GM23248 (cell line): ENCODE results near the gene GGCX. TPM values are rescaled to one million over a fixed set of nuclear protein-coding genes. Genes with fewer than 3 reads are reported as not detected.

Experiments
- DNase-seq: peaks from one replicate; pipeline ENCODE4 v3.0.0-alpha.2; 2015
- H2AFZ ChIP-seq: fragments of 200-600 bp; sonication (generic); 2 replicates; pipeline ENCODE4 v1.6.1; 2016; ENCODE audit warnings: antibody characterized with exemption
- H3F3A ChIP-seq: fragments of 200-600 bp; sonication (generic); 2 replicates; pipeline ENCODE4 v1.6.1; 2016; ENCODE audit warnings: mild to moderate bottlenecking, antibody characterized with exemption, mixed run types; ENCODE audit not compliant: insufficient read depth
- H3K27ac ChIP-seq: fragments of 200-600 bp; sonication (generic); 2 replicates; pipeline ENCODE4 v1.5.1; 2016; ENCODE audit warnings: mild to moderate bottlenecking
- H3K27me3 ChIP-seq: fragments of 200-600 bp; sonication (generic); replicated peaks from 2 replicates; pipeline ENCODE4 v1.6.1; 2016; ENCODE audit warnings: mild to moderate bottlenecking; ENCODE audit not compliant: insufficient read depth
- H3K36me3 ChIP-seq: fragments of 200-600 bp; sonication (generic); 2 replicates; pipeline ENCODE4 v1.6.1; 2016; ENCODE audit warnings: low read depth, mild to moderate bottlenecking
- H3K4me1 ChIP-seq: fragments of 200-600 bp; sonication (generic); 2 replicates; pipeline ENCODE4 v1.6.1; 2016; ENCODE audit warnings: mild to moderate bottlenecking; ENCODE audit not compliant: insufficient read depth
- H3K4me2 ChIP-seq: fragments of 200-600 bp; sonication (generic); one replicate; pipeline ENCODE4 v1.6.1; 2016; ENCODE audit warnings: mild to moderate bottlenecking; ENCODE audit not compliant: unreplicated experiment
- H3K4me3 ChIP-seq: fragments of 200-600 bp; sonication (generic); 2 replicates; pipeline ENCODE4 v1.5.1; 2016; ENCODE audit warnings: mild to moderate bottlenecking
- H3K79me2 ChIP-seq: fragments of 200-600 bp; sonication (generic); 2 replicates; pipeline ENCODE4 v1.6.1; 2016; ENCODE audit warnings: mild to moderate bottlenecking; ENCODE audit not compliant: insufficient read depth
- H3K9ac ChIP-seq: fragments of 200-600 bp; sonication (generic); 2 replicates; pipeline ENCODE4 v1.6.1; 2016; ENCODE audit warnings: mild to moderate bottlenecking
- H3K9me2 ChIP-seq: fragments of 200-600 bp; sonication (generic); 2 replicates; pipeline ENCODE4 v1.6.1; 2016; ENCODE audit warnings: mixed run types, mild to moderate bottlenecking, moderate library complexity; ENCODE audit not compliant: insufficient read depth
- H3K9me3 ChIP-seq: fragments of 200-600 bp; sonication (generic); one replicate; pipeline ENCODE4 v1.6.1; 2017; ENCODE audit warnings: low read depth
- H4K20me1 ChIP-seq: fragments of 200-600 bp; sonication (generic); 2 replicates; pipeline ENCODE4 v1.6.0; 2016; ENCODE audit not compliant: insufficient read depth
- EZH2 ChIP-seq: fragments of 200-600 bp; sonication (generic); IDR thresholded peaks from 2 replicates; pipeline ENCODE4 v1.6.1; 2018; ENCODE audit warnings: antibody characterized with exemption, mild to moderate bottlenecking; ENCODE audit not compliant: insufficient read depth, poor library complexity, severe bottlenecking
- EZH2phosphoT487 ChIP-seq: fragments of 200-600 bp; sonication (generic); IDR thresholded peaks from 2 replicates; pipeline ENCODE4 v1.6.1; 2018; ENCODE audit warnings: antibody characterized with exemption, moderate library complexity, mild to moderate bottlenecking, low read depth; ENCODE audit not compliant: insufficient read depth
- WGBS, 2 experiments: methylation state at CpG; one replicate each; pipeline ENCODE4 v1.1.6; 2015 to 2017; ENCODE audit warnings: low lambda C conversion rate in 2 of 2, low coverage in 1 of 2; ENCODE audit errors: missing lambda C conversion rate in 2 of 2; 5-methylcytosine and 5-hydroxymethylcytosine counted together
- in situ Hi-C: fragments of 300-500 bp; cut with MboI; formaldehyde crosslinking; loops from 2 replicates; pipeline ENCODE4 v1.15.0; 2020
- polyA plus RNA-seq: library from polyadenylated mRNA; unstranded; fragments of >200 nt; fragmentation: Nextera tagmentation; extraction: Ambion mirVana; gene quantifications from 2 replicates; pipeline ENCODE4 v1.2.1, GENCODE V29; 2016
- total RNA-seq: library from RNA; depleted of rRNA; stranded (reverse); fragments of >200 nt; shearing (Covaris generic); gene quantifications from 2 replicates; pipeline ENCODE4 v1.2.3, GENCODE V29; 2014

GGCX gene
- total and polyA plus RNA-seq, 2 experiments from 2014 or later = 62.7 to 81.3 TPM

- H3K27me3 ChIP-seq = no peaks in the 10 kb centered on the region
- 85 to 90% methylated on average over 12 of the region's 12 CpGs for WGBS, 2 experiments
- no peaks in the 10 kb centered on the region for H4K20me1 ChIP-seq
- in situ Hi-C loops = no loop called here
- H3K4me3 ChIP-seq = no peak overlapping the region
- H3K4me1 ChIP-seq = peaks cover 41% of the 10 kb centered on the region
- peaks cover 73% of the 10 kb centered on the region for H3K79me2 ChIP-seq
- H3K36me3 ChIP-seq = no peaks in the 10 kb centered on the region
- H3F3A ChIP-seq = peaks cover 40% of the 10 kb centered on the region
- H3K9ac ChIP-seq = peak overlapping the region; percentile 77
- no peaks in the 10 kb centered on the region for H3K9me2 ChIP-seq
- H2AFZ ChIP-seq = no peak overlapping the region
- no peaks in the 10 kb centered on the region for H3K9me3 ChIP-seq
- no peak for TF ChIP-seq EZH2
- TF ChIP-seq EZH2phosphoT487 = no peak
- H3K27ac ChIP-seq = peak overlapping the region; percentile 96
- no peak overlapping the region for H3K4me2 ChIP-seq
- no peak for DNase-seq
Observed at GRCh38 chr2:85591563-85591962, 30.3 kb upstream of the GGCX start.

GRCh38 chr2:85590950-85591349, 29.7 kb upstream of the GGCX start:
- Histone ChIP-seq H3K9ac (peak overlapping the region; percentile 77), H3K9me2 (no peaks in the 10 kb centered on the region), H3K4me1 (peaks cover 44% of the 10 kb centered on the region), H2AFZ (peak overlapping the region; percentile 32; the same call in 1 of the 2 replicates), H3F3A (peaks cover 44% of the 10 kb centered on the region), H4K20me1 (no peaks in the 10 kb centered on the region), H3K27ac (peak overlapping the region; percentile 96), H3K4me2 (peak overlapping the region; percentile 87), H3K4me3 (peak overlapping the region; percentile 44), H3K79me2 (peaks cover 73% of the 10 kb centered on the region), H3K9me3 (no peaks in the 10 kb centered on the region), H3K27me3 (no peaks in the 10 kb centered on the region), H3K36me3 (no peaks in the 10 kb centered on the region)
- no peak for DNase-seq
- TF ChIP-seq EZH2phosphoT487 (no peak), EZH2 (no peak)
- in situ Hi-C loops = no loop called here
- 97 to 100% methylated on average over 2 of the region's 2 CpGs for WGBS, 2 experiments

DNA sequence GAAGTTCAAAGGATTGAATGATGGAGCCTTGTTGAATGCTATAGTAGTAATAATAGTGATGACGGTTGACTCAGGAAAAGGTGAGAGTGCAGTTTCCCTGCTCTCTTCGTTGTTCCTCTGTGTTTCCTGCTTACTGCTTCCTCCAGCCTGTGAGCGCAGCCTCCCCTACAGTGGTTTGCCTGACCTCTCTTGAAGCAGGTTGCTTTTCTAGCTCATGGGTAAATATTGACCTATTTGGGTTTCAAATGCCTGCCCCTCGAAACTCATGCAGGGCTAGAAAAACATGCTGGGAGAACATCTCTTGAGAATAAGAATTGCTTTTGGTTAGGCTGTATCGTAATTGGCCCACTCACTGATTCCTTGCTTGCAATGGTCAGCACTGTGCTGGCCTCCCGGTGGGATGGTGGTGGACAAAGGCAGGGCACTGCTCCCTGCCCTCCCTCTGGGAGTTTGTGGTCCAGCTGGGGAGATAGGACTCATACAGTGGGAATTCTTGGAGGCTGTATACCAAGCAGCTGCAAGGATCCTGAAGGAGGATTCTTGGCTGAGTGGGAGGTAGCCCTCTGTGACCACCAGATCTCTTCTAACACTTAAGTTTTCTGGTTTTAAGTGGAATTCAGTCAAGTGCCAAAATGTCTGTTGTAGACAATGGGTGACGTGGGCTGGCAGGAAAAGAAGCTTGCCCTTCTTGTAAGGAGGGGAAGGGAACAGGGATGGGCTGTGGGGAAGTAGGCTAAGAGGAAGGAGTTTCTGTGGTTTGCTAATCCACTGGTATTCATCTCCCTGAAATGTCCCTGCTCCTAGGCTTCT, 28.9 kb upstream of the GGCX start:
- peak overlapping the region; percentile 77 for H3K9ac ChIP-seq
- H3K4me3 ChIP-seq = peak overlapping the region; percentile 44
- H3K27me3 ChIP-seq = no peaks in the 10 kb centered on the region
- peaks cover 50% of the 10 kb centered on the region for H3F3A ChIP-seq
- H3K4me1 ChIP-seq = peaks cover 52% of the 10 kb centered on the region
- H3K4me2 ChIP-seq = peak overlapping the region; percentile 87
- peak; percentile 94 for DNase-seq
- peak overlapping the region; percentile 32; the same call in 1 of the 2 replicates for H2AFZ ChIP-seq
- H3K79me2 ChIP-seq = peaks cover 69% of the 10 kb centered on the region
- H3K36me3 ChIP-seq = no peaks in the 10 kb centered on the region
- in situ Hi-C loops = no loop called here
- peak overlapping the region; percentile 96 for H3K27ac ChIP-seq
- TF ChIP-seq EZH2phosphoT487 (no peak), EZH2 (no peak)
- WGBS, 2 experiments = 59 to 64% methylated on average over 7 of the region's 7 CpGs
- no peaks in the 10 kb centered on the region for H4K20me1 ChIP-seq
- no peaks in the 10 kb centered on the region for H3K9me3 ChIP-seq
- no peaks in the 10 kb centered on the region for H3K9me2 ChIP-seq

DNA sequence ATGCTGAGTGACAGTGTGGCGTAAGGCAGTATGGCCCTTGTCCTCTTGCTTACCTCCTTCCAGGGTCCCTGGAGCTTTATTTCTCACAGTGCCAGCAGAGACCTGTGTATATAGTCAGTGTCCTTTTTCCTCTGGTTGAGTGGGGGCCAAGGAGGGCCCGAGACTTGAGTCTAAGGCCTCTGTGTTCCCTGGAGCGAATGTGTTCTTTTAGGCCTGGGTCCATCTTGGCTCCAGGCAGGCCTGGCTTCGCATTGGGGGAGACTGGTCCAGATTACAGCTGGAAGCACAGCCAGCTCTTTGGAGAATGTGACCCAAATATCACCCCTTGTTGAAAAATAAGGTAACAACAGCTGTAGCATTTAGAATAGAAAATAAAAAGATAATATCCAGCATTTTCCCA, 27.9 kb upstream of the GGCX start:
- Histone ChIP-seq H3K27ac (peak overlapping the region; percentile 96), H3K79me2 (peaks cover 63% of the 10 kb centered on the region), H2AFZ (no peak overlapping the region), H3K4me1 (peaks cover 50% of the 10 kb centered on the region), H3K4me2 (no peak overlapping the region), H3K9me3 (no peaks in the 10 kb centered on the region), H3F3A (peaks cover 46% of the 10 kb centered on the region), H3K36me3 (no peaks in the 10 kb centered on the region), H3K27me3 (no peaks in the 10 kb centered on the region), H3K9ac (no peak overlapping the region), H3K9me2 (no peaks in the 10 kb centered on the region), H3K4me3 (no peak overlapping the region), H4K20me1 (no peaks in the 10 kb centered on the region)
- TF ChIP-seq EZH2 = no peak
- TF ChIP-seq EZH2phosphoT487 = no peak
- 63 to 68% methylated on average over 4 of the region's 4 CpGs for WGBS, 2 experiments
- in situ Hi-C loops = no loop called here
- no peak for DNase-seq
